GM19238 (cell line): ENCODE data around the gene ADAMTS19.

ENCODE experiments used
- DNase-seq: peaks from one replicate; pipeline ENCODE4 v3.0.0; 2011; ENCODE audit warnings: low spot score; ENCODE audit not compliant: insufficient read length

ADAMTS19 gene

GRCh38 chr5:129748913-129749880, 289.1 kb downstream of the ADAMTS19 start:
- DNase-seq: no peak

GRCh38 chr5:129760636-129761325, 300.7 kb downstream of the ADAMTS19 start:
- no peak for DNase-seq

GRCh38 chr5:129763651-129764050, 303.6 kb downstream of the ADAMTS19 start:
- DNase-seq: no peak

GRCh38 chr5:129766798-129767197, 306.7 kb downstream of the ADAMTS19 start:
- DNase-seq: no peak

- peak; percentile 17 for DNase-seq
Measured at GRCh38 chr5:129767927-129768380, 307.9 kb downstream of the ADAMTS19 start.

GRCh38 chr5:129768735-129769134, 308.6 kb downstream of the ADAMTS19 start:
- DNase-seq: no peak

GRCh38 chr5:129770024-129770820, 310.1 kb downstream of the ADAMTS19 start:
- DNase-seq: no peak

- DNase-seq: peak; percentile 1
Measured at GRCh38 chr5:129771058-129771838, 311.1 kb downstream of the ADAMTS19 start.

GRCh38 chr5:129773376-129773775, 313.3 kb downstream of the ADAMTS19 start:
- DNase-seq: no peak

- DNase-seq: no peak
Measured at GRCh38 chr5:129781594-129781993, 321.5 kb downstream of the ADAMTS19 start.
